Cardiac fibroblast (primary cell): ENCODE data around the gene PSG11.
"Not testable (repeated sequence)": the region's sequence is repeated elsewhere in the genome, so short reads cannot be mapped to it uniquely, and the experiment has no call there.

Experiments used
- DNase-seq, 2 donors: peaks; one replicate each; pipeline versions ENCODE4 v3.0.0 to v3.0.0-alpha.2; 2010; ENCODE audit warnings: low read depth in 2 of 2
- H3K4me3 ChIP-seq, 2 donors: replicated peaks in 1 of 2; 1 replicate in 1 of 2; 2 replicates in 1 of 2; pipeline ENCODE4 v1.5.1; 2011; ENCODE audit warnings: low read depth in 2 of 2, low read length in 2 of 2, mild to moderate bottlenecking in 2 of 2, moderate library complexity in 1 of 2
- TF ChIP-seq, protein P1 (sequence below): IDR thresholded peaks from one replicate; pipeline ENCODE4 v1.5.1; 2011; ENCODE audit warnings: low read depth, mild to moderate bottlenecking, low read length, inconsistent platforms

The PSG11 gene

DNA sequence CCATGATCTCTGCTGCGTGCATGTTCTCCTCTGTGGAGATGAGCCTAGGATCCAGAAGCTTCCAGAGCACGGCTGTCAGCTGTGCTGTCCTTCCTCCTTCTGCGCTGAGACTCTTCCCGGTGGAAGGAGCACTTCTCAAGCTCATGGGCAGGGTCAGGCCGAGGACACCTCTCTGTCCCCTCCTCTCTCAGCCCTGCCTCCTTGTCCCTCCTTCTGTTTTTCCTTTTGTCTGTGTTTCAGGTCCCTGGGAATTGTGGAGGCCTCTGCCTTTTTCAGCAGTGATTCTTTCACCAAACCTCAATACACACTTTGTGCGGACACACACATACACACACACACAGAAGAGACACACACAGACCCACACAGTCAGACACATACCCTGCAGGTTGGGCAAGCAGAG is at the start of gene PSG11:
Gene PSG11 (minus strand): TSS at position 101 of the 400 bp plus-strand sequence. CDS start 97 bp downstream, at position 4.
- DNase-seq: not testable (repeated sequence)

DNA sequence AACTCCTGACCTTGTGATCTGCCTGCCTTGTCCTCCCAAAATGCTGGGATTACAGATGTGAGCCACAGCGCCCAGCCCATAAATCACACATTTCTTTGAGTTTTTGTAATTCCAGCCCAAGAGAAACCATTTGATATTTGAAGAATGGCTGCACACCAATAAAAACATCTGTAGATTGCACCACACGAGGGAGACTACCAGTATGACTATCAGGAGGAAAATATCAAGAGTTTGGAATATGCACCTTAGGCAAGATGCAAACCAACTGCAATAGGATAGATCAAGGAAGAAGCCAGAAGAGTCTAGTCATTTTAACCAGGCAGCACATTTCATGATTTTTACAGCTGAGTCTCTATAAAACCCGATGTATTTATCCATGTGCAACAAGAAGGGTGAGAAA is 36.1 kb upstream of the PSG11 start:
- H3K4me3 ChIP-seq, DNase-seq: not testable (repeated sequence)

More for the DNA sequence above, at the start of gene PSG11:
- H3K4me3 ChIP-seq: not testable (repeated sequence)

GRCh38 chr19:43061326-43061725 is 35.1 kb upstream of the PSG11 start:
- DNase-seq, H3K4me3 ChIP-seq: not testable (repeated sequence)

DNA sequence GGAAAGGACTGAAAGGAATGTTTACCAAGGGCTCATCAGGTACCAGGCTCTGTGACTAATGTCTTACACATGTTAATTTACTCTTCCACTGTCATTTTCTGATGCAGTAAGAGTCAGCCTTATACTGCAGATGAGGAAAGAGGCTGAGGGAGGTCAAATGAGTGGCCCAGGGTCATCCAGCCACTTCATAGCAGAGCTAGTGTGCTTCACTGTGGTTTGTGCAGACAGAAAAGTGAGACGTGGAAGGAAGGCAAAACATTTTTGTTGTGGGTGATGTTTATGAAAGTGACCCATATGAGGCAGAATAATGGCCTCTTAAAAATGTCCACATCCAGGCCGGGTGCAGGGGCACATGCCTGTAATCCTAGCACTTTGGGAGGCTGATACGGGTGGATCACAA is 34.0 kb upstream of the PSG11 start:
- H3K4me3 ChIP-seq: not testable (repeated sequence)
- DNase-seq: peak in 1 of 2 donors; percentile 10

GRCh38 chr19:43059482-43059881 is 33.2 kb upstream of the PSG11 start:
- DNase-seq, H3K4me3 ChIP-seq: not testable (repeated sequence)

GRCh38 chr19:43058440-43058839 is 32.2 kb upstream of the PSG11 start:
- not testable (repeated sequence) for DNase-seq, H3K4me3 ChIP-seq

GRCh38 chr19:43047966-43048365 is 21.7 kb upstream of the PSG11 start:
- not testable (repeated sequence) for H3K4me3 ChIP-seq, DNase-seq

DNA sequence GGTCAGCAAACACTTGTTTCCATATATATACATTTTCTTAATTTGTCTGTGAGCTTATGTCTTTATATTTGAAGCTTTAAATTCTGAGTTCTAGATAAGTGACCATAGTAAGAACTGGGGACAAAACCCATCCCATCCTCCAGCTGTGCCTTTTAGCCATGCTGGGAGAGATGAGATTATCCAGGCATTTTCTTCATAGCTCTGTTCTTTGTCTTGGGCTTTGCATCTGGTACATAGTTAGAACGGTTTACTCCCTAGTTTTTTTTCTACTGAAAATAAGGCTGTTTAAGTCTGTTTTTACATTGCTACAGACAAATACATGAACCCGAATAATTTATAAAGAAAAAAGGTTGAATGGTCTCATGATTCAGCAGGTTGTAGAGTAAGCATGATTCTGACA is 20.3 kb upstream of the PSG11 start:
- not testable (repeated sequence) for H3K4me3 ChIP-seq, DNase-seq

- not testable (repeated sequence) for DNase-seq, H3K4me3 ChIP-seq
Observed at GRCh38 chr19:43043492-43044180, 17.4 kb upstream of the PSG11 start.

- peak; percentile 11 to 70 for DNase-seq
- not testable (repeated sequence) for H3K4me3 ChIP-seq
- TF ChIP-seq, protein P1, sequence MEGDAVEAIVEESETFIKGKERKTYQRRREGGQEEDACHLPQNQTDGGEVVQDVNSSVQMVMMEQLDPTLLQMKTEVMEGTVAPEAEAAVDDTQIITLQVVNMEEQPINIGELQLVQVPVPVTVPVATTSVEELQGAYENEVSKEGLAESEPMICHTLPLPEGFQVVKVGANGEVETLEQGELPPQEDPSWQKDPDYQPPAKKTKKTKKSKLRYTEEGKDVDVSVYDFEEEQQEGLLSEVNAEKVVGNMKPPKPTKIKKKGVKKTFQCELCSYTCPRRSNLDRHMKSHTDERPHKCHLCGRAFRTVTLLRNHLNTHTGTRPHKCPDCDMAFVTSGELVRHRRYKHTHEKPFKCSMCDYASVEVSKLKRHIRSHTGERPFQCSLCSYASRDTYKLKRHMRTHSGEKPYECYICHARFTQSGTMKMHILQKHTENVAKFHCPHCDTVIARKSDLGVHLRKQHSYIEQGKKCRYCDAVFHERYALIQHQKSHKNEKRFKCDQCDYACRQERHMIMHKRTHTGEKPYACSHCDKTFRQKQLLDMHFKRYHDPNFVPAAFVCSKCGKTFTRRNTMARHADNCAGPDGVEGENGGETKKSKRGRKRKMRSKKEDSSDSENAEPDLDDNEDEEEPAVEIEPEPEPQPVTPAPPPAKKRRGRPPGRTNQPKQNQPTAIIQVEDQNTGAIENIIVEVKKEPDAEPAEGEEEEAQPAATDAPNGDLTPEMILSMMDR: peak; percentile 59
Observed at GRCh38 chr19:43031645-43032044, 5.4 kb upstream of the PSG11 start.

DNA sequence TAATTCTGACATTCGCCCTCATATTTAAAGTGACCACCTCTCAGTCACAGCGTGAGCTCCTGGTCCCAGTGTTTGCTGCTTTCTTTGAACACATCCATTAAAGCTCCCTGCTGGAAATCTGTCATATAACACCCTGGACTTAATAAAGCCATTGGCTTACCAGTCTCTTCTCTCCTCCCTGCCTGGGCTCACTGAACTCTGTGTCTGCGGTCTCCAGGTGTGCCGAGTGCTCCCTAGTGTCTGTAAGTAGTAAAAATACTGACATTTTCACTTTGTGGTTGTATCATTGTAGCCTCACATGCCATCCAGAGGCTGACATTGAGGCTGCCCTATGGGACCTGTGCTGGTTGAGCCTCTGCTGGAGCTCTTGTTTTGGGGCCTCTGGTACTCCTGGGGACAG is 2.6 kb upstream of the PSG11 start:
- no peak for DNase-seq
- TF ChIP-seq, protein P1: no peak
- no peak overlapping the region for H3K4me3 ChIP-seq

DNA sequence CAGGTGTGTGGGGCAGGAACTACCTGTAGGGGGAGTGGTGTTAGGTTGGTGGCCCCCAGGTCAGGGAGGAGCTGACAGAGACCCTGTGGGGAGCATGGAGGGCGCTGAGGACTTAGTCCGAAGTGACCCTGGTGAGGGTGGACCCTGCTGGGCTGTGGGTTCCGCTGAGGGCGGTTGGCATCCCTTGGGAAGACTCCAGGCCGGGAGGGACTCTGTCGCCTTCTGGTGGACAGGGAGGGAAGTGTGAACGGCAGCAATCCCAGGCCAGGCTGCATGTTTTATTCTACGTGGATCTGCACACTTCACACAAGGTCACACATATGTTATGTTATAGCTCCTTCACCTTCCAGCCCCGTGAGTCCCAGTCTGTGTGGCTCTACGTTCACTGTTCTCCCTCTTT is 1.7 kb upstream of the PSG11 start:
- H3K4me3 ChIP-seq: not testable (repeated sequence)
- peak in 1 of 2 donors; percentile 13 for DNase-seq
- TF ChIP-seq, protein P1: peak; percentile 65

GRCh38 chr19:43027061-43027460 is 792 bp upstream of the PSG11 start:
- DNase-seq, H3K4me3 ChIP-seq: not testable (repeated sequence)

DNA sequence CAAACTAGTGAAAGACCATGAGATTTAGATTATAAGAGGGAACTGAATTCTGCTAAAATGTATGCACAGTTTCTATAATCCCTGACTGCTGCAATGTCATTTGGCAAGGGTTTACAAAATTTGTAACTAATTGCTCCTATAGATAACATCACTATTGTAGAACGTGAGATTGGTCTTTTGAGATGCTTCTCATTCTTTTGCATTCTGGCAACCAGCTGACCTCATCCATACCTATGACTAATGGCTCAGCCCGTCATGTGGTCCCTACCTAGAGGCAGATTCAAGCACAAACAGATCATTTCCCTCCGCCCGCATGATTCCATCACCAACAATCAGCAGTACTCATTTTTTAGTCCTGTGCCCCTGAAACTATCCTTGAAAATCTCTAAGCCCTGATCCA is 4.2 kb downstream of the PSG11 start:
- not testable (repeated sequence) for H3K4me3 ChIP-seq
- peak; percentile 6 to 92 for DNase-seq

DNA sequence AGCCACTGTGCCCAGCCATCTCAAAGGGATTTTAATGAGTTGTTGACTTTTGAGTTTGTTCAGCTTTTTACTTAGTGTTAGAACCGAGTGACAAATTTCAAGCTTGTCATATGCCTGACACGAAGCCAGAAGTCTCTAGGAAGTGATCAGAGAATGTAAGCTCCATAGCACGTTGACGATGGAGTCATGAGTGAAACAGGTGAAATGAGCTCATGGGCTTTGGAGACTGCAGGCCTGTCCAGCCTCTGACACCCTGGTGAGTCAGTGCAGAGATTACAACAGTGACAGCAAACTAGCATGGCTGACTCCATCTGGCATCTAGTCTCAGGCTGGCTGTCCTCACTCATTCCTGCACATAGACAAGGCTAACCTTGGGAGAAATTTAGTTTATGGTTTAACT is 4.6 kb downstream of the PSG11 start:
- peak; percentile 10 to 95 for DNase-seq
- H3K4me3 ChIP-seq: not testable (repeated sequence)

GRCh38 chr19:43019588-43019987 is 6.7 kb downstream of the PSG11 start:
- not testable (repeated sequence) for H3K4me3 ChIP-seq
- DNase-seq: peak in 1 of 2 donors; percentile 34
